ENCODE results near the gene CNNM2. TPM values are rescaled to one million over a fixed set of nuclear protein-coding genes. Genes with fewer than 3 reads are reported as not detected.

Gene CNNM2
- total RNA-seq, 1 experiment from 2014 or later, result 23.5 TPM

GRCh38 chr10:103079946-103080345 is 161.9 kb downstream of the CNNM2 start:
- ChIA-PET CTCF (interaction anchor here (0.9 to 1.7 kb wide), 5 partner anchors 159 to 245 kb away, joined by 3 to 11 read pairs (median 4); partner anchors contain the start of gene CNNM2), POLR2A (no interaction called here)
- Mint-ChIP-seq H3K27ac (no peak overlapping the region), H3K4me3 (no peak overlapping the region), H3K36me3 (peaks cover 15% of the 10 kb centered on the region), H3K4me1 (peaks cover 4% of the 10 kb centered on the region; the same call in 1 of the 2 replicates), H3K9me3 (no peaks in the 10 kb centered on the region), H3K27me3 (ENCODE audit: low read depth) (no peaks in the 10 kb centered on the region)
- DNase-seq (ENCODE audit: low spot score) (no peak), ATAC-seq (no peak)
- TF ChIP-seq ATF6 (CRISPR knock-in tag; IDR thresholded peaks at IDR 0.05), result no peak
- no peak for TF ChIP-seq NR3C1 (CRISPR knock-in tag; conservative IDR thresholded peaks at IDR 0.05; ENCODE audit: low read depth)
- TF ChIP-seq FOXP1 (CRISPR knock-in tag; IDR thresholded peaks at IDR 0.05; ENCODE audit: borderline replicate concordance), result no peak
- no peak for TF ChIP-seq ELF4 (CRISPR knock-in tag; IDR thresholded peaks at IDR 0.05; ENCODE audit: low read depth)
- TF ChIP-seq FOXJ3 (CRISPR knock-in tag; IDR thresholded peaks at IDR 0.05; ENCODE audit: borderline replicate concordance), result no peak
- no peak for TF ChIP-seq CREB1 (CRISPR knock-in tag; IDR thresholded peaks at IDR 0.05)
- no peak for TF ChIP-seq NFE2L1 (CRISPR knock-in tag; IDR thresholded peaks at IDR 0.05)
- TF ChIP-seq MXD4 (CRISPR knock-in tag; IDR thresholded peaks at IDR 0.05; ENCODE audit: borderline replicate concordance), result no peak
- TF ChIP-seq TEAD1 (CRISPR knock-in tag; IDR thresholded peaks at IDR 0.05), result no peak

- H3K27ac Mint-ChIP-seq, result no peak overlapping the region
- ChIA-PET CTCF (interaction anchor here (0.6 to 1.7 kb wide), 3 partner anchors 158 to 173 kb away, joined by 3 to 5 read pairs (median 4); no protein-coding TSS in a partner anchor), POLR2A (no interaction called here)
- H3K36me3 Mint-ChIP-seq, result peaks cover 23% of the 10 kb centered on the region
- peaks cover 4% of the 10 kb centered on the region; the same call in 1 of the 2 replicates for H3K4me1 Mint-ChIP-seq
- no peaks in the 10 kb centered on the region for H3K9me3 Mint-ChIP-seq
- ATAC-seq (no peak), DNase-seq (ENCODE audit: low spot score) (no peak)
- no peaks in the 10 kb centered on the region for H3K27me3 Mint-ChIP-seq (ENCODE audit: low read depth)
- H3K4me3 Mint-ChIP-seq, result no peak overlapping the region
- TF ChIP-seq KAT7 (CRISPR knock-in tag; IDR thresholded peaks at IDR 0.05; ENCODE audit: borderline replicate concordance) (no peak), CBFB (CRISPR knock-in tag; IDR thresholded peaks at IDR 0.05; ENCODE audit: low read depth) (no peak), PRDM15 (CRISPR knock-in tag; IDR thresholded peaks at IDR 0.05) (no peak), ZNF671 (CRISPR knock-in tag; IDR thresholded peaks at IDR 0.05) (no peak), MXD4 (CRISPR knock-in tag; IDR thresholded peaks at IDR 0.05; ENCODE audit: borderline replicate concordance) (no peak), IRF1 (CRISPR knock-in tag; IDR thresholded peaks at IDR 0.05) (no peak), E2F4 (CRISPR knock-in tag; IDR thresholded peaks at IDR 0.05; ENCODE audit: borderline replicate concordance, low read depth) (no peak), USF1 (CRISPR knock-in tag; IDR thresholded peaks at IDR 0.05) (no peak), ATF3 (CRISPR knock-in tag; conservative IDR thresholded peaks at IDR 0.05) (no peak), ERG (CRISPR knock-in tag; IDR thresholded peaks at IDR 0.05) (no peak), ELF4 (CRISPR knock-in tag; IDR thresholded peaks at IDR 0.05; ENCODE audit: low read depth) (no peak), SMAD3 (CRISPR knock-in tag; IDR thresholded peaks at IDR 0.05; ENCODE audit: borderline replicate concordance) (no peak), NFE2L1 (CRISPR knock-in tag; IDR thresholded peaks at IDR 0.05) (no peak), ETV6 (CRISPR knock-in tag; IDR thresholded peaks at IDR 0.05) (no peak), ZNF396 (CRISPR knock-in tag; IDR thresholded peaks at IDR 0.05; ENCODE audit: borderline replicate concordance) (no peak), NR1H2 (CRISPR knock-in tag; IDR thresholded peaks at IDR 0.05) (no peak), ATF6 (CRISPR knock-in tag; IDR thresholded peaks at IDR 0.05) (no peak)
These were observed 162.9 kb downstream of the CNNM2 start for GRCh38 chr10:103080891-103081581.

Data from WTC11 (cell line).